GM20000 (cell line): Measurements from ENCODE around the gene PARD6B.
"Not testable (repeated sequence)": the region's sequence is repeated elsewhere in the genome, so short reads cannot be mapped to it uniquely, and the experiment has no call there.

Source experiments
- DNase-seq: peaks from one replicate; pipeline ENCODE4 v3.0.0; 2012; ENCODE audit warnings: low spot score
- CTCF ChIP-seq: IDR thresholded peaks from 2 replicates; pipeline ENCODE4 v1.5.1; 2012; ENCODE audit warnings: mild to moderate bottlenecking, control low read depth; ENCODE audit errors: extremely low read depth, missing control alignments

PARD6B gene

GRCh38 chr20:50758469-50758868, 27.1 kb downstream of the PARD6B start:
- no peak for TF ChIP-seq CTCF
- DNase-seq, result no peak

GRCh38 chr20:50758992-50759391, 27.6 kb downstream of the PARD6B start:
- TF ChIP-seq CTCF, result no peak
- DNase-seq, result no peak

- no peak for TF ChIP-seq CTCF
- DNase-seq, result no peak
Observed at GRCh38 chr20:50759678-50760077, 28.3 kb downstream of the PARD6B start.

GRCh38 chr20:50762045-50762422, 30.7 kb downstream of the PARD6B start:
- DNase-seq, result no peak
- TF ChIP-seq CTCF, result no peak

- no peak for DNase-seq
- no peak for TF ChIP-seq CTCF
Observed at GRCh38 chr20:50762435-50763220, 31.2 kb downstream of the PARD6B start.

GRCh38 chr20:50763550-50764458, 32.4 kb downstream of the PARD6B start:
- DNase-seq, result not testable (repeated sequence)

GRCh38 chr20:50765251-50765650, 33.9 kb downstream of the PARD6B start:
- DNase-seq, result not testable (repeated sequence)

- no peak for TF ChIP-seq CTCF
- DNase-seq, result no peak
Observed at GRCh38 chr20:50765674-50766073, 34.3 kb downstream of the PARD6B start.

GRCh38 chr20:50766955-50767809, 35.8 kb downstream of the PARD6B start:
- DNase-seq, result not testable (repeated sequence)

- DNase-seq, result not testable (repeated sequence)
Observed at GRCh38 chr20:50768991-50769390, 37.6 kb downstream of the PARD6B start.

- not testable (repeated sequence) for DNase-seq
Observed at GRCh38 chr20:50769551-50770085, 38.2 kb downstream of the PARD6B start.
